SK-N-SH treated with all-trans-retinoic acid at 6 μM for 48 hours (cell line): ENCODE results near the gene CGN.

ENCODE experiments used
- ATAC-seq: fragments of 200-7000 bp; cut with Tn5 transposase; 3 replicates; pipeline ENCODE4 v1.9.1; 2020; ENCODE audit warnings: mild to moderate bottlenecking, moderate library complexity
- ARNTL ChIP-seq: fragments of 450-650 bp; formaldehyde crosslinking; IDR thresholded peaks from 2 replicates; pipeline ENCODE4 v1.5.0; 2020; ENCODE audit warnings: low read depth, mild to moderate bottlenecking, moderate library complexity, borderline replicate concordance
- BACH2 ChIP-seq: fragments of 250-450 bp; sonication (Bioruptor Pico); IDR thresholded peaks from 2 replicates; pipeline ENCODE4 v1.9.0; 2021; ENCODE audit warnings: mild to moderate bottlenecking, borderline replicate concordance
- CREB5 ChIP-seq: fragments of 250-450 bp; sonication (Bioruptor Pico); IDR thresholded peaks from 2 replicates; pipeline ENCODE4 v1.5.1; 2020; ENCODE audit warnings: low read depth, mild to moderate bottlenecking, moderate library complexity
- CSDC2 ChIP-seq: fragments of 250-450 bp; sonication (Bioruptor Pico); IDR thresholded peaks from 2 replicates; pipeline ENCODE4 v1.5.0; 2020; ENCODE audit warnings: mild to moderate bottlenecking, moderate library complexity
- CSRNP3 ChIP-seq: fragments of 250-450 bp; sonication (Bioruptor Pico); IDR thresholded peaks from 2 replicates; pipeline ENCODE4 v1.5.1; 2021; ENCODE audit warnings: mild to moderate bottlenecking, moderate library complexity
- ESRRG ChIP-seq: fragments of 250-450 bp; sonication (Bioruptor Pico); IDR thresholded peaks from 2 replicates; pipeline ENCODE4 v1.6.1; 2021; ENCODE audit warnings: mild to moderate bottlenecking
- OSR1 ChIP-seq: fragments of 250-450 bp; sonication (Bioruptor Pico); IDR thresholded peaks from 2 replicates; pipeline ENCODE4 v1.8.0; 2022; ENCODE audit warnings: moderate library complexity, mild to moderate bottlenecking, inconsistent platforms
- PATZ1 ChIP-seq: fragments of 250-450 bp; sonication (Bioruptor Pico); IDR thresholded peaks from 2 replicates; pipeline ENCODE4 v1.8.0; 2020; ENCODE audit warnings: mild to moderate bottlenecking, moderate library complexity, borderline replicate concordance
- PPARA ChIP-seq: fragments of 250-450 bp; sonication (Bioruptor Pico); IDR thresholded peaks from 2 replicates; pipeline ENCODE4 v1.5.0; 2020; ENCODE audit warnings: mild to moderate bottlenecking, borderline replicate concordance
- RARB ChIP-seq: fragments of 250-450 bp; sonication (Bioruptor Pico); IDR thresholded peaks from 2 replicates; pipeline ENCODE4 v1.8.0; 2021; ENCODE audit warnings: mild to moderate bottlenecking, moderate library complexity
- SNAI2 ChIP-seq: fragments of 250-450 bp; sonication (Bioruptor Pico); IDR thresholded peaks from 2 replicates; pipeline ENCODE4 v1.5.0; 2020; ENCODE audit warnings: mild to moderate bottlenecking, moderate library complexity
- TCF4 ChIP-seq: fragments of 250-450 bp; sonication (Bioruptor Pico); IDR thresholded peaks from 2 replicates; pipeline ENCODE4 v1.8.0; 2021; ENCODE audit warnings: mild to moderate bottlenecking, moderate library complexity, borderline replicate concordance
- TOX ChIP-seq: fragments of 250-450 bp; sonication (Bioruptor Pico); IDR thresholded peaks from 2 replicates; pipeline ENCODE4 v1.8.0; 2021; ENCODE audit warnings: mild to moderate bottlenecking, moderate library complexity, borderline replicate concordance
- ZC3H10 ChIP-seq: fragments of 250-450 bp; sonication (Bioruptor Pico); IDR thresholded peaks from 2 replicates; pipeline ENCODE4 v1.5.1; 2021; ENCODE audit warnings: mild to moderate bottlenecking, moderate library complexity
- ZFP3 ChIP-seq: fragments of 250-450 bp; sonication (Bioruptor Pico); IDR thresholded peaks from 2 replicates; pipeline ENCODE4 v1.5.0; 2020; ENCODE audit warnings: mild to moderate bottlenecking, moderate library complexity
- ZFP30 ChIP-seq: fragments of 450-650 bp; formaldehyde crosslinking; IDR thresholded peaks from 2 replicates; pipeline ENCODE4 v1.5.0; 2022; ENCODE audit warnings: mild to moderate bottlenecking, moderate library complexity
- ZNF565 ChIP-seq: fragments of 450-650 bp; formaldehyde crosslinking; conservative IDR thresholded peaks from 2 replicates; pipeline ENCODE4 v1.5.0; 2020; ENCODE audit warnings: low read depth, mild to moderate bottlenecking, moderate library complexity
- ZNF70 ChIP-seq: fragments of 450-650 bp; formaldehyde crosslinking; IDR thresholded peaks from 2 replicates; pipeline ENCODE4 v1.5.0; 2020; ENCODE audit warnings: mild to moderate bottlenecking, moderate library complexity
- ZNF8 ChIP-seq: fragments of 450-650 bp; formaldehyde crosslinking; IDR thresholded peaks from 2 replicates; pipeline ENCODE4 v1.5.0; 2020; ENCODE audit warnings: mild to moderate bottlenecking, moderate library complexity
- TF ChIP-seq, protein P1 (sequence below): fragments of 250-450 bp; sonication (Bioruptor Pico); IDR thresholded peaks from 2 replicates; pipeline ENCODE4 v1.5.0; 2020; ENCODE audit warnings: mild to moderate bottlenecking, moderate library complexity
- TF ChIP-seq, protein P2 (sequence below): fragments of 250-450 bp; sonication (Bioruptor Pico); IDR thresholded peaks from 2 replicates; pipeline ENCODE4 v1.8.0; 2021; ENCODE audit warnings: low read depth, mild to moderate bottlenecking, moderate library complexity, borderline replicate concordance

The CGN gene

DNA sequence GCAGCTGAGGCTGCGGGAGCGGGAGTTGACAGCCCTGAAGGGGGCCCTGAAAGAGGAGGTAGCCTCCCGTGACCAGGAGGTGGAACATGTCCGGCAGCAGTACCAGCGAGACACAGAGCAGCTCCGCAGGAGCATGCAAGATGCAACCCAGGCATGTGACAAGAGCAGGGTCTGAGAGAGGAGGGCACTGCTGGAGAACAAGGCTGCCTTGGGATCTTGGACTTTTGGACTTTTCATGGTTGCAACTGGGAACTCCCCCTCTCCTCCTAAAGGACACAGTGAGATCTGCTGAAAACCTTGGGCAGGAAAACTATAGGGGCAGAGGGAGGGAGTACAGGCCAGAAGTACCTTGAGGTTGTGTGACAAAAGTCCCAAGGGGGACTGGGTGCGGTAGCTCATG is 13.5 kb downstream of the CGN start:
- no peak for ATAC-seq
- TF ChIP-seq ZC3H10 = no peak
- no peak for TF ChIP-seq ZNF8 (CRISPR knock-in tag)
- no peak for TF ChIP-seq ARNTL (CRISPR knock-in tag)
- TF ChIP-seq CSRNP3 (CRISPR knock-in tag) = no peak
- no peak for TF ChIP-seq ZNF70 (CRISPR knock-in tag)
- TF ChIP-seq BACH2 (CRISPR knock-in tag) = no peak
- no peak for TF ChIP-seq TCF4 (CRISPR knock-in tag)
- no peak for TF ChIP-seq ESRRG (CRISPR knock-in tag)
- no peak for TF ChIP-seq ZNF565 (CRISPR knock-in tag)
- TF ChIP-seq RARB (CRISPR knock-in tag) = no peak
- no peak for TF ChIP-seq ZFP30
- TF ChIP-seq SNAI2 = no peak
- TF ChIP-seq CREB5 (CRISPR knock-in tag) = no peak
- TF ChIP-seq ZFP3 (CRISPR knock-in tag) = no peak
- no peak for TF ChIP-seq PATZ1
- no peak for TF ChIP-seq CSDC2 (CRISPR knock-in tag)
- TF ChIP-seq, protein P1, sequence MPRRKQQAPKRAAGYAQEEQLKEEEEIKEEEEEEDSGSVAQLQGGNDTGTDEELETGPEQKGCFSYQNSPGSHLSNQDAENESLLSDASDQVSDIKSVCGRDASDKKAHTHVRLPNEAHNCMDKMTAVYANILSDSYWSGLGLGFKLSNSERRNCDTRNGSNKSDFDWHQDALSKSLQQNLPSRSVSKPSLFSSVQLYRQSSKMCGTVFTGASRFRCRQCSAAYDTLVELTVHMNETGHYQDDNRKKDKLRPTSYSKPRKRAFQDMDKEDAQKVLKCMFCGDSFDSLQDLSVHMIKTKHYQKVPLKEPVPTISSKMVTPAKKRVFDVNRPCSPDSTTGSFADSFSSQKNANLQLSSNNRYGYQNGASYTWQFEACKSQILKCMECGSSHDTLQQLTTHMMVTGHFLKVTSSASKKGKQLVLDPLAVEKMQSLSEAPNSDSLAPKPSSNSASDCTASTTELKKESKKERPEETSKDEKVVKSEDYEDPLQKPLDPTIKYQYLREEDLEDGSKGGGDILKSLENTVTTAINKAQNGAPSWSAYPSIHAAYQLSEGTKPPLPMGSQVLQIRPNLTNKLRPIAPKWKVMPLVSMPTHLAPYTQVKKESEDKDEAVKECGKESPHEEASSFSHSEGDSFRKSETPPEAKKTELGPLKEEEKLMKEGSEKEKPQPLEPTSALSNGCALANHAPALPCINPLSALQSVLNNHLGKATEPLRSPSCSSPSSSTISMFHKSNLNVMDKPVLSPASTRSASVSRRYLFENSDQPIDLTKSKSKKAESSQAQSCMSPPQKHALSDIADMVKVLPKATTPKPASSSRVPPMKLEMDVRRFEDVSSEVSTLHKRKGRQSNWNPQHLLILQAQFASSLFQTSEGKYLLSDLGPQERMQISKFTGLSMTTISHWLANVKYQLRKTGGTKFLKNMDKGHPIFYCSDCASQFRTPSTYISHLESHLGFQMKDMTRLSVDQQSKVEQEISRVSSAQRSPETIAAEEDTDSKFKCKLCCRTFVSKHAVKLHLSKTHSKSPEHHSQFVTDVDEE (CRISPR knock-in tag) = no peak
- TF ChIP-seq, protein P2, sequence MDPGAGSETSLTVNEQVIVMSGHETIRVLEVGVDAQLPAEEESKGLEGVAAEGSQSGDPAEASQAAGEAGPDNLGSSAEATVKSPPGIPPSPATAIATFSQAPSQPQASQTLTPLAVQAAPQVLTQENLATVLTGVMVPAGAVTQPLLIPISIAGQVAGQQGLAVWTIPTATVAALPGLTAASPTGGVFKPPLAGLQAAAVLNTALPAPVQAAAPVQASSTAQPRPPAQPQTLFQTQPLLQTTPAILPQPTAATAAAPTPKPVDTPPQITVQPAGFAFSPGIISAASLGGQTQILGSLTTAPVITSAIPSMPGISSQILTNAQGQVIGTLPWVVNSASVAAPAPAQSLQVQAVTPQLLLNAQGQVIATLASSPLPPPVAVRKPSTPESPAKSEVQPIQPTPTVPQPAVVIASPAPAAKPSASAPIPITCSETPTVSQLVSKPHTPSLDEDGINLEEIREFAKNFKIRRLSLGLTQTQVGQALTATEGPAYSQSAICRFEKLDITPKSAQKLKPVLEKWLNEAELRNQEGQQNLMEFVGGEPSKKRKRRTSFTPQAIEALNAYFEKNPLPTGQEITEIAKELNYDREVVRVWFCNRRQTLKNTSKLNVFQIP = no peak
- TF ChIP-seq TOX = no peak

DNA sequence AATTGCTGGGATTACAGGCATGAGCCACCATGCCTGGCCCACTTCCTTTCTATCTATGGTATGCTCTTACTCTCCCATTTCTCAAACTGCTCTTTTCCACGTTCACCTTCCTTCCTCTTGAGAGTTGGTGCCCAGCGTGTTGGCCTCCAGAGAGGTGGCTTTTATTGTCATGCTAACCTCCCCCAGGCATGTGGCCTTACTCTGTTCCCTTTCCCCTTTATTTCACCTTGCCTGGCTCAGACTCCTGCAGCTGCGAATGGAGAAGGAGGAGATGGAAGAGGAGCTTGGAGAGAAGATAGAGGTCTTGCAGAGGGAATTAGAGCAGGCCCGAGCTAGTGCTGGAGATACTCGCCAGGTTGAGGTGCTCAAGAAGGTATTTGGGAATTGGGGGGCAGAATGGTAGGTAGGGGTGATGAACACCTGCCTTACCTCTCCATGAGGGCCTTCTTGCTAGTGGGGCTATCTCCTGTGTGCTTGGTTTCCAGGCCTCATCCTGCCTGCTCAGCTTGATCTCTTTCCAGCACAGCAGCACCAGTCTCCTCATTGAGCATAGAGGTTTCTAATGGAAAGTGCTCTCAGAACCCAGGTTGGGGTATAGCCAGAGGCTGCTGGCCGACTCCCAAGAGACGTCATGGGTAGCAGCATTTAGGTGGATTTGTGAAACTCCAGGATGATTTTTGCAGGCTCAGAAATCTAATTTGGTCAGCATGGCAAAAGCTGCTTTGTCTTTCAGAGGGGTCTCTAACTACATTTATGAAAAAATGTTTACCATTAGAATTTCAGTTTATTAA is 15.7 kb downstream of the CGN start:
- ATAC-seq = peak; percentile 26; the same call in 1 of the 3 replicates
- no peak for TF ChIP-seq ARNTL (CRISPR knock-in tag)
- no peak for TF ChIP-seq ESRRG (CRISPR knock-in tag)
- no peak for TF ChIP-seq PPARA (CRISPR knock-in tag)
- no peak for TF ChIP-seq TOX
- TF ChIP-seq RARB (CRISPR knock-in tag) = no peak
- TF ChIP-seq ZC3H10 = no peak
- no peak for TF ChIP-seq ZFP30

- TF ChIP-seq ESRRG (CRISPR knock-in tag) (no peak), ZFP30 (no peak), OSR1 (CRISPR knock-in tag) (no peak), ZNF565 (CRISPR knock-in tag) (no peak)
- TF ChIP-seq, protein P2 = no peak
- TF ChIP-seq, all 23 proteins: peak for 0
- ATAC-seq = no peak
Observed at GRCh38 chr1:151529211-151529702, 18.1 kb downstream of the CGN start.
